ELR (cell line): ENCODE results near the gene ABCA4.

Experiments
- DNase-seq: peaks from one replicate; pipeline ENCODE4 v3.0.0-alpha.2; 2015; ENCODE audit warnings: low read depth

Gene ABCA4

GRCh38 chr1:94104776-94105580 is 16.0 kb downstream of the ABCA4 start:
- no peak for DNase-seq

- DNase-seq = no peak
Measured at GRCh38 chr1:94104127-94104684, 16.7 kb downstream of the ABCA4 start.

- no peak for DNase-seq
Measured at GRCh38 chr1:94103608-94104007, 17.3 kb downstream of the ABCA4 start.

GRCh38 chr1:94101613-94102525 is 19.1 kb downstream of the ABCA4 start:
- peak; percentile 11 for DNase-seq

GRCh38 chr1:94100785-94101612 is 19.9 kb downstream of the ABCA4 start:
- no peak for DNase-seq

- no peak for DNase-seq
Measured at GRCh38 chr1:94100129-94100784, 20.7 kb downstream of the ABCA4 start.

- DNase-seq = no peak
Measured at GRCh38 chr1:94099303-94099702, 21.6 kb downstream of the ABCA4 start.

- no peak for DNase-seq
Measured at GRCh38 chr1:94098585-94099111, 22.3 kb downstream of the ABCA4 start.

- DNase-seq = no peak
Measured at GRCh38 chr1:94096797-94097549, 24.0 kb downstream of the ABCA4 start.

GRCh38 chr1:94095744-94096469 is 25.0 kb downstream of the ABCA4 start:
- peak; percentile 27 for DNase-seq

- DNase-seq = peak; percentile 24
Measured at GRCh38 chr1:94095112-94095637, 25.8 kb downstream of the ABCA4 start.

- no peak for DNase-seq
Measured at GRCh38 chr1:94094469-94095111, 26.4 kb downstream of the ABCA4 start.

GRCh38 chr1:94093996-94094395 is 27.0 kb downstream of the ABCA4 start:
- DNase-seq = no peak

GRCh38 chr1:94093396-94093795 is 27.6 kb downstream of the ABCA4 start:
- no peak for DNase-seq

- peak; percentile 59 for DNase-seq
Measured at GRCh38 chr1:94092210-94092613, 28.7 kb downstream of the ABCA4 start.

GRCh38 chr1:94090761-94091160 is 30.2 kb downstream of the ABCA4 start:
- DNase-seq = no peak

GRCh38 chr1:94087193-94087592 is 33.8 kb downstream of the ABCA4 start:
- DNase-seq = no peak

- no peak for DNase-seq
Measured at GRCh38 chr1:94084547-94084946, 36.4 kb downstream of the ABCA4 start.

- DNase-seq = no peak
Measured at GRCh38 chr1:94084085-94084484, 36.9 kb downstream of the ABCA4 start.
